HL-60 (cell line): Measurements from ENCODE around the gene TMCO6.
"Not testable (repeated sequence)": the region's sequence is repeated elsewhere in the genome, so short reads cannot be mapped to it uniquely, and the experiment has no call there.

Experiments
- DNase-seq, 2 experiments: peaks; one replicate each; pipeline ENCODE4 v3.0.0-alpha.2; 2010 to 2020; ENCODE audit warnings: low read depth in 1 of 2, low spot score in 1 of 2
- H3K27ac ChIP-seq: fragments of 250-450 bp; sonication (Bioruptor Pico); replicated peaks from 2 replicates; pipeline ENCODE4 v1.5.1; 2020; ENCODE audit warnings: mild to moderate bottlenecking, moderate library complexity
- H3K27me3 ChIP-seq: fragments of 250-450 bp; sonication (Bioruptor Pico); 2 replicates; pipeline ENCODE4 v1.5.1; 2021; ENCODE audit warnings: mild to moderate bottlenecking, moderate library complexity; ENCODE audit not compliant: insufficient read depth, poor library complexity, severe bottlenecking
- H3K4me3 ChIP-seq: replicated peaks from 2 replicates; pipeline ENCODE4 v1.5.1; 2011; ENCODE audit warnings: mild to moderate bottlenecking, control low read depth, low read length; ENCODE audit not compliant: insufficient read depth
- GABPA ChIP-seq: IDR thresholded peaks from 2 replicates; pipeline ENCODE4 v1.6.1; 2012; ENCODE audit warnings: low read depth
- POLR2AphosphoS5 ChIP-seq: IDR thresholded peaks from 2 replicates; pipeline ENCODE4 v1.6.1; 2012; ENCODE audit warnings: low read depth
- SPI1 ChIP-seq: IDR thresholded peaks from 2 replicates; pipeline ENCODE4 v1.6.1; 2012; ENCODE audit warnings: low read depth, mild to moderate bottlenecking, borderline replicate concordance
- TF ChIP-seq, protein P1 (sequence below): IDR thresholded peaks from one replicate; pipeline ENCODE4 v1.5.1; 2011; ENCODE audit warnings: low read length, control low read depth, inconsistent platforms; ENCODE audit not compliant: insufficient read depth
- TF ChIP-seq, protein P2 (sequence below): IDR thresholded peaks from 2 replicates; pipeline ENCODE4 v1.6.1; 2012; ENCODE audit warnings: low read depth; ENCODE audit not compliant: insufficient replicate concordance

TMCO6 gene

DNA sequence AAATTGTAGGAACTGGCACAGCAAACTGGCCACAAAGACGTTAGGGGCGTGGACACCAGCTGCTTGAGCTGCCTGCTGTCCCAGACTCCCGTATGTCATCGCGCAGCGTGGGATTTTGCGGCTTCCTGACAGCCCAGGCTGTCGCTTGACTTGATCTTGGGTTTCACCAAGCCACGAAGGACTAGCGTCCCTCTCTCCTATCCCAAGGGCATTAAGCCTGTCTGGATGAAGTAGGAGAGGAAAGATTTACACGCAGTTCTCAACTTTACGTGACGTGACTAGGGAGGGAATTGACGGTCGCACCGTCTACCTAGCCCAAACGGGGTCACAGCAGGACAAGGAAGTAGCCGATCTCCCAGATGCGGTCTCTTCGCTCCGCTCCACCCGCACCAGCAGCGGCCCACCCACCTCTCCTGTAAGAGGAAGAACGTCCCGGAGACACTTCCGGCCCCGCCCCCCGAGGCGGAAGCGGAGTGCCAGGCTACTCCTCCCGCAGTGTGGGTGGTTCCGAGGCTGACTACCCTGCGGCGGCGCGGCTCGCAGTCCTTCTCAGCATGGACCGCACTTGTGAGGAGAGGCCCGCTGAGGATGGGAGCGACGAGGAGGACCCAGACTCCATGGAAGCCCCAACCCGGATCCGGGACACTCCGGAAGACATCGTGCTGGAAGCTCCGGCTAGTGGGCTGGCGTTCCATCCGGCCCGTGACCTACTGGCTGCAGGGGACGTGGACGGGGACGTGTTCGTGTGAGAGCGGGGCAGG lies 25.3 kb downstream of the TMCO6 start, which contains the start of gene WDR55:
Gene WDR55, plus strand, starts transcription at position 546 of the 761 bp plus-strand sequence. Its CDS starts 9 bp downstream, at position 555.
- H3K4me3 ChIP-seq, result peak within 1 kb of the TSS; percentile 87
- DNase-seq, result peak; percentile 90 to 99
- no peaks in the 10 kb centered on the region for H3K27me3 ChIP-seq
- TF ChIP-seq SPI1 (peak; percentile 54; the same call in 1 of the 2 replicates), POLR2AphosphoS5 (peak; percentile 68; the same call in 1 of the 2 replicates), GABPA (peak; percentile 90)
- TF ChIP-seq, protein P1, sequence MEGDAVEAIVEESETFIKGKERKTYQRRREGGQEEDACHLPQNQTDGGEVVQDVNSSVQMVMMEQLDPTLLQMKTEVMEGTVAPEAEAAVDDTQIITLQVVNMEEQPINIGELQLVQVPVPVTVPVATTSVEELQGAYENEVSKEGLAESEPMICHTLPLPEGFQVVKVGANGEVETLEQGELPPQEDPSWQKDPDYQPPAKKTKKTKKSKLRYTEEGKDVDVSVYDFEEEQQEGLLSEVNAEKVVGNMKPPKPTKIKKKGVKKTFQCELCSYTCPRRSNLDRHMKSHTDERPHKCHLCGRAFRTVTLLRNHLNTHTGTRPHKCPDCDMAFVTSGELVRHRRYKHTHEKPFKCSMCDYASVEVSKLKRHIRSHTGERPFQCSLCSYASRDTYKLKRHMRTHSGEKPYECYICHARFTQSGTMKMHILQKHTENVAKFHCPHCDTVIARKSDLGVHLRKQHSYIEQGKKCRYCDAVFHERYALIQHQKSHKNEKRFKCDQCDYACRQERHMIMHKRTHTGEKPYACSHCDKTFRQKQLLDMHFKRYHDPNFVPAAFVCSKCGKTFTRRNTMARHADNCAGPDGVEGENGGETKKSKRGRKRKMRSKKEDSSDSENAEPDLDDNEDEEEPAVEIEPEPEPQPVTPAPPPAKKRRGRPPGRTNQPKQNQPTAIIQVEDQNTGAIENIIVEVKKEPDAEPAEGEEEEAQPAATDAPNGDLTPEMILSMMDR, result no peak
- TF ChIP-seq, protein P2, sequence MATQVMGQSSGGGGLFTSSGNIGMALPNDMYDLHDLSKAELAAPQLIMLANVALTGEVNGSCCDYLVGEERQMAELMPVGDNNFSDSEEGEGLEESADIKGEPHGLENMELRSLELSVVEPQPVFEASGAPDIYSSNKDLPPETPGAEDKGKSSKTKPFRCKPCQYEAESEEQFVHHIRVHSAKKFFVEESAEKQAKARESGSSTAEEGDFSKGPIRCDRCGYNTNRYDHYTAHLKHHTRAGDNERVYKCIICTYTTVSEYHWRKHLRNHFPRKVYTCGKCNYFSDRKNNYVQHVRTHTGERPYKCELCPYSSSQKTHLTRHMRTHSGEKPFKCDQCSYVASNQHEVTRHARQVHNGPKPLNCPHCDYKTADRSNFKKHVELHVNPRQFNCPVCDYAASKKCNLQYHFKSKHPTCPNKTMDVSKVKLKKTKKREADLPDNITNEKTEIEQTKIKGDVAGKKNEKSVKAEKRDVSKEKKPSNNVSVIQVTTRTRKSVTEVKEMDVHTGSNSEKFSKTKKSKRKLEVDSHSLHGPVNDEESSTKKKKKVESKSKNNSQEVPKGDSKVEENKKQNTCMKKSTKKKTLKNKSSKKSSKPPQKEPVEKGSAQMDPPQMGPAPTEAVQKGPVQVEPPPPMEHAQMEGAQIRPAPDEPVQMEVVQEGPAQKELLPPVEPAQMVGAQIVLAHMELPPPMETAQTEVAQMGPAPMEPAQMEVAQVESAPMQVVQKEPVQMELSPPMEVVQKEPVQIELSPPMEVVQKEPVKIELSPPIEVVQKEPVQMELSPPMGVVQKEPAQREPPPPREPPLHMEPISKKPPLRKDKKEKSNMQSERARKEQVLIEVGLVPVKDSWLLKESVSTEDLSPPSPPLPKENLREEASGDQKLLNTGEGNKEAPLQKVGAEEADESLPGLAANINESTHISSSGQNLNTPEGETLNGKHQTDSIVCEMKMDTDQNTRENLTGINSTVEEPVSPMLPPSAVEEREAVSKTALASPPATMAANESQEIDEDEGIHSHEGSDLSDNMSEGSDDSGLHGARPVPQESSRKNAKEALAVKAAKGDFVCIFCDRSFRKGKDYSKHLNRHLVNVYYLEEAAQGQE, result no peak
- H3K27ac ChIP-seq, result peak within 1 kb of the TSS; percentile 80

- not testable (repeated sequence) for H3K27me3 ChIP-seq, H3K27ac ChIP-seq, H3K4me3 ChIP-seq, DNase-seq
Observed at GRCh38 chr5:140671035-140671434, 31.8 kb downstream of the TMCO6 start.

GRCh38 chr5:140671472-140672125 lies 32.3 kb downstream of the TMCO6 start:
- no peak overlapping the region for H3K27ac ChIP-seq
- H3K4me3 ChIP-seq, result no peak overlapping the region
- no peaks in the 10 kb centered on the region for H3K27me3 ChIP-seq
- TF ChIP-seq, protein P2, result no peak
- no peak for TF ChIP-seq SPI1
- TF ChIP-seq GABPA, result no peak
- TF ChIP-seq, protein P1, result no peak
- no peak for TF ChIP-seq POLR2AphosphoS5
- no peak for DNase-seq

- TF ChIP-seq GABPA, result no peak
- TF ChIP-seq, protein P1, result no peak
- TF ChIP-seq POLR2AphosphoS5, result no peak; the same call in 1 of the 2 replicates
- TF ChIP-seq, protein P2, result no peak
- TF ChIP-seq SPI1, result no peak
- Histone ChIP-seq H3K4me3 (no peak overlapping the region; the same call in 1 of the 2 replicates), H3K27me3 (no peaks in the 10 kb centered on the region), H3K27ac (no peak overlapping the region)
- peak in 1 of 2 experiments; percentile 50 for DNase-seq
Observed at GRCh38 chr5:140672455-140673186, 33.4 kb downstream of the TMCO6 start.
